Measurements from ENCODE around the gene DCLK1.

The DCLK1 gene

GRCh38 chr13:35930665-35931631 lies 200.2 kb downstream of the DCLK1 start:
- DNase-seq, result peak; percentile 22

GRCh38 chr13:35927567-35928021 lies 203.6 kb downstream of the DCLK1 start:
- DNase-seq, result no peak

- no peak for DNase-seq
These were observed 204.2 kb downstream of the DCLK1 start for GRCh38 chr13:35926859-35927530.

GRCh38 chr13:35925669-35926068 lies 205.5 kb downstream of the DCLK1 start:
- DNase-seq, result no peak

GRCh38 chr13:35923347-35923746 lies 207.8 kb downstream of the DCLK1 start:
- DNase-seq, result no peak

- no peak for DNase-seq
These were observed 210.4 kb downstream of the DCLK1 start for GRCh38 chr13:35920816-35921215.

GRCh38 chr13:35917942-35918645 lies 213.1 kb downstream of the DCLK1 start:
- no peak for DNase-seq

GRCh38 chr13:35917252-35917941 lies 213.8 kb downstream of the DCLK1 start:
- DNase-seq, result no peak

- no peak for DNase-seq
These were observed 215.0 kb downstream of the DCLK1 start for GRCh38 chr13:35916146-35916545.

- no peak for DNase-seq
These were observed 216.5 kb downstream of the DCLK1 start for GRCh38 chr13:35914662-35915061.

GRCh38 chr13:35912841-35913240 lies 218.3 kb downstream of the DCLK1 start:
- no peak for DNase-seq

- no peak for DNase-seq
These were observed 221.2 kb downstream of the DCLK1 start for GRCh38 chr13:35909837-35910540.

GRCh38 chr13:35909091-35909490 lies 222.1 kb downstream of the DCLK1 start:
- no peak for DNase-seq

- no peak for DNase-seq
These were observed 223.0 kb downstream of the DCLK1 start for GRCh38 chr13:35908226-35908625.

GRCh38 chr13:35906636-35907035 lies 224.5 kb downstream of the DCLK1 start:
- DNase-seq, result no peak

- DNase-seq, result no peak
These were observed 228.1 kb downstream of the DCLK1 start for GRCh38 chr13:35903075-35903474.

- DNase-seq, result no peak
These were observed 233.1 kb downstream of the DCLK1 start for GRCh38 chr13:35898041-35898440.

- no peak for DNase-seq
These were observed 236.5 kb downstream of the DCLK1 start for GRCh38 chr13:35894636-35895035.

GRCh38 chr13:35892837-35893814 lies 238.1 kb downstream of the DCLK1 start:
- no peak for DNase-seq

GRCh38 chr13:35891507-35892441 lies 239.4 kb downstream of the DCLK1 start:
- DNase-seq, result no peak

Measured in NCI-H446 treated with DMSO at 0.1 percent for 48 hours (cell line).